SU-DHL-6 (cell line): ENCODE data around the gene SPOCD1.

Experiments
- EZH2phosphoT487 ChIP-seq: fragments of 200-600 bp; sonication (generic), shearing (Covaris generic); conservative IDR thresholded peaks from 2 replicates; pipeline ENCODE4 v1.6.1; 2018; ENCODE audit warnings: mild to moderate bottlenecking, antibody characterized with exemption, low read length, moderate library complexity, mixed read lengths
- TF ChIP-seq, protein P1 (sequence below): fragments of 200-600 bp; sonication (generic); IDR thresholded peaks from one replicate; pipeline ENCODE4 v1.5.1; 2017; ENCODE audit warnings: antibody characterized with exemption, mild to moderate bottlenecking, low read length, moderate library complexity; ENCODE audit not compliant: insufficient read depth, poor library complexity, severe bottlenecking

DNA sequence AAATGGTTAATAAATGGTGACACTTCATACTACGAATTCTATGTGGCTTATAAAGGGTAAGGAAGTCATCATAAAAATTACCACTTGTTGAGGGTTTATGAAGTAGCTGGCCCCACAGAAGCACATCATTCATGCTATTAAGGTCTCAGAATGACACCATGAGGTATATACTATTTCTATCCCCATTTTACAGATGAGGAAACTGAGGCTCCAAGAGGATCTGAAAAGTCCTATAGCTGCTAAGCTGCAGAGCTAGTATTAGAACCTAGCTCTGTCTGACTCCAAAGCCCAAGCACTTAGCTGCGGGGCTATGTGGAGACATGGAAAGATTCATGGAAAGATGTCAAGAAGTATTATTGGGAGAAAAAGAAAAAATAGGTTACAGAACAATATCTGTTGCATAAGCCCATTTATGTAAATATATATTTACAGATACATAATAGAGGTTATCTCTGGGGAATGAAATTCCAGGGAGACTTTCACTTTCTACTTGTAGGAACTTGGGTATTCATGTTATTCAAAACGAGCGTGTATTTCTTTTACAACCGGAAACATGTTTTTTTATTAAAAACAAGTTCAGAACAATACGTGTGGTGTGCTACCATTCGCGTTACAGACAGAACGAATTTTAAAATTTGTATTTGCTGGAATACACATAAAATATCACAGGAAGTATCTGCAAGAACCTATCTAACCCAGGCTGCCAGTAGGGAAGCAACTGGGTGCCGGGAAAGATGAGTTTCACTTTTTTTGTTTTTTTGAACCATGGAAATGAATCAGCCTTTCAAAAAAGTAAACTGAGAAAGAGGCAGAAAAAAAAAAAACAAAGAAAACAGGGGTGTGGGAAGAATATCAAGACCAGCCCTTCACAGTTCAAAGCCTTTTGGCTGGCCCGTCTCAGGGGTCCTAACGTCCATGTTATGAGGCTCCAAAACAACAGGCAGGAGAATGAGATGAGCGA is 13.4 kb downstream of the SPOCD1 start:
- TF ChIP-seq, protein P1, sequence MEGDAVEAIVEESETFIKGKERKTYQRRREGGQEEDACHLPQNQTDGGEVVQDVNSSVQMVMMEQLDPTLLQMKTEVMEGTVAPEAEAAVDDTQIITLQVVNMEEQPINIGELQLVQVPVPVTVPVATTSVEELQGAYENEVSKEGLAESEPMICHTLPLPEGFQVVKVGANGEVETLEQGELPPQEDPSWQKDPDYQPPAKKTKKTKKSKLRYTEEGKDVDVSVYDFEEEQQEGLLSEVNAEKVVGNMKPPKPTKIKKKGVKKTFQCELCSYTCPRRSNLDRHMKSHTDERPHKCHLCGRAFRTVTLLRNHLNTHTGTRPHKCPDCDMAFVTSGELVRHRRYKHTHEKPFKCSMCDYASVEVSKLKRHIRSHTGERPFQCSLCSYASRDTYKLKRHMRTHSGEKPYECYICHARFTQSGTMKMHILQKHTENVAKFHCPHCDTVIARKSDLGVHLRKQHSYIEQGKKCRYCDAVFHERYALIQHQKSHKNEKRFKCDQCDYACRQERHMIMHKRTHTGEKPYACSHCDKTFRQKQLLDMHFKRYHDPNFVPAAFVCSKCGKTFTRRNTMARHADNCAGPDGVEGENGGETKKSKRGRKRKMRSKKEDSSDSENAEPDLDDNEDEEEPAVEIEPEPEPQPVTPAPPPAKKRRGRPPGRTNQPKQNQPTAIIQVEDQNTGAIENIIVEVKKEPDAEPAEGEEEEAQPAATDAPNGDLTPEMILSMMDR = no peak
- no peak for TF ChIP-seq EZH2phosphoT487
